Activated naive CD4-positive, alpha-beta T cell treated with anti-CD3 and anti-CD28 coated beads, Interleukin-2, amount 10 ng/mL, durations not matched to agents 7 days and 5 days (primary cell): ENCODE data around the gene STK4.
A peak's percentile ranks its signal among the peaks of the same experiment; 100 is the strongest.

Source experiments
- CTCF ChIA-PET: fragments of 350-600 bp; sonication (Branson Sonifier 250); formaldehyde crosslinking; loops from one replicate; lab custom pipeline; 2021; ENCODE audit warnings: antibody characterized with exemption; lab: Charles Lee
- DNase-seq: peaks from one replicate; pipeline ENCODE4 v3.0.0-alpha.2; 2020
- H3K27ac Mint-ChIP-seq: one replicate; pipeline ENCODE4 v1.8.0; 2021; ENCODE audit warnings: mild to moderate bottlenecking, moderate library complexity, mixed read lengths
- H3K27me3 Mint-ChIP-seq: one replicate; pipeline ENCODE4 v1.8.0; 2021; ENCODE audit warnings: mild to moderate bottlenecking, mixed read lengths
- H3K36me3 Mint-ChIP-seq: one replicate; pipeline ENCODE4 v1.8.0; 2021; ENCODE audit warnings: mixed read lengths
- H3K4me1 Mint-ChIP-seq: one replicate; pipeline ENCODE4 v1.8.0; 2021; ENCODE audit warnings: mixed read lengths
- H3K4me3 Mint-ChIP-seq: one replicate; pipeline ENCODE4 v1.8.0; 2021; ENCODE audit warnings: mild to moderate bottlenecking, moderate library complexity, mixed read lengths
- H3K9me3 Mint-ChIP-seq: one replicate; pipeline ENCODE4 v1.8.0; 2021; ENCODE audit warnings: mixed read lengths

Gene STK4

DNA sequence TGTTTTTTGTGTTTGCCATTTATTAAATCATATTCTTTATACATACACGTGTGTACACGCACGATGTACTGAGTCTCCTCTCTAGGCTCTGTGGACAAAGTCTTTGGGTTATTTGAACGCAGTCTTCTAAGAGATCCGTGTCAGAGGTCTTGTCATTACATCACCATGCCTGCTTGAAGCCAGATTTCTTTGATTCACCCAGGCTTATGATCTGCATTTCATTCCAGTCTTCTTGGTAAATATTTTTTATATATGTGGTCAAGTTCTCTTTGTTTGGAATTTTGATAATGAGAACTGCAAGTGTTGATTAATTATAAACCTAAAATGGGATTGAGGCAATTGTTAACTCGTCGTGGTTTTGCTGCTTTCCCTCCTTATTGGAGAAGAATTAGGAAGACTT, 100.1 kb downstream of the STK4 start:
- Mint-ChIP-seq H3K27ac (no peak overlapping the region), H3K4me1 (peaks cover 18% of the 10 kb centered on the region), H3K9me3 (no peaks in the 10 kb centered on the region), H3K27me3 (no peaks in the 10 kb centered on the region), H3K4me3 (no peak overlapping the region), H3K36me3 (peaks cover 47% of the 10 kb centered on the region)
- no peak for DNase-seq
- CTCF ChIA-PET: interaction anchor here (1.0 to 1.8 kb wide), 2 partner anchors 22 to 59 kb away, joined by 3 to 6 read pairs; no protein-coding TSS in a partner anchor

GRCh38 chr20:45067087-45067486, 100.8 kb downstream of the STK4 start:
- CTCF ChIA-PET: interaction anchor here (1.5 to 1.8 kb wide), 2 partner anchors 23 to 28 kb away, joined by 5 to 6 read pairs; no protein-coding TSS in a partner anchor
- Mint-ChIP-seq H3K27ac (no peak overlapping the region), H3K36me3 (peaks cover 46% of the 10 kb centered on the region), H3K9me3 (no peaks in the 10 kb centered on the region), H3K27me3 (no peaks in the 10 kb centered on the region), H3K4me3 (no peak overlapping the region), H3K4me1 (peaks cover 18% of the 10 kb centered on the region)
- DNase-seq: no peak

- no peak overlapping the region for H3K4me3 Mint-ChIP-seq
- no peaks in the 10 kb centered on the region for H3K9me3 Mint-ChIP-seq
- CTCF ChIA-PET: interaction anchor here (1.5 to 1.8 kb wide), 2 partner anchors 23 to 28 kb away, joined by 5 to 6 read pairs; no protein-coding TSS in a partner anchor
- H3K36me3 Mint-ChIP-seq: peaks cover 43% of the 10 kb centered on the region
- H3K4me1 Mint-ChIP-seq: peaks cover 15% of the 10 kb centered on the region
- DNase-seq: no peak
- no peaks in the 10 kb centered on the region for H3K27me3 Mint-ChIP-seq
- H3K27ac Mint-ChIP-seq: no peak overlapping the region
Measured at GRCh38 chr20:45067558-45067957, 101.2 kb downstream of the STK4 start.

- no peak overlapping the region for H3K4me3 Mint-ChIP-seq
- H3K4me1 Mint-ChIP-seq: peaks cover 12% of the 10 kb centered on the region
Measured at GRCh38 chr20:45069261-45069660, 102.9 kb downstream of the STK4 start.

DNA sequence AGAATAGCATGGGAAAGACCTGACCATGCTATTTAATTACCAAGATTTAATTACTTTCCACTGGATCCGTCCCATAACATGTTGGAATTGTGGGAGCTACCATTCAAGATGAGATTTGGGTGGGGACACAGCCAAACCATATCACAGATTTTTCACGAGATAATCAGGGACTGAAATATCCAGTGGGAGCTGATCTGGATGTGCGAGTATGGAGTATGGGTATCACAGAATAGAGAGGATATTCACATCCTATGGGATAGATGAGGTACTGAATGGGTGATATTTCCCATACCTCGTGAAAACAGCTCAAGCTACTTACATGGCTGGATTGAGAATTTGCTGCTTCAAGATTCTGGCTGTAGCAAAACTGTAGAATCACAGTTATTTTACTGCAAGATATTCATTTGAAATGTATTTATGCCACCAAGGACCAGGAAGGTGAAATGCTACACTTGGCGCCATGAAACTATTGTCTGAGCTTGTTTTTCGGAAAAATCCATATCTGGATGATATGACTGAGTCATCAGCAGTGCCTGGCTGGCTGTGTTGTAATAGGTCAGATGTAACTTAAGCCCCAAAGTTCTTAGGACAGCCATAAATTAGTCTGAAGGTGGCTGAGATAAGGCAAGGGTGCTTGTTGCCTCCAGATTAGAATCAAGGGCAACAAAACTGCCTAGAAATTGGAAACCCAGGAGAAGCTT, 104.8 kb downstream of the STK4 start:
- no peak for DNase-seq
- H3K36me3 Mint-ChIP-seq: peaks cover 40% of the 10 kb centered on the region
- H3K4me1 Mint-ChIP-seq: no peaks in the 10 kb centered on the region
- no peak overlapping the region for H3K4me3 Mint-ChIP-seq
- CTCF ChIA-PET: interaction anchor here (1.2 to 2.5 kb wide), 2 partner anchors 20 to 24 kb away, joined by 3 to 16 read pairs; no protein-coding TSS in a partner anchor
- no peak overlapping the region for H3K27ac Mint-ChIP-seq
- no peaks in the 10 kb centered on the region for H3K9me3 Mint-ChIP-seq
- H3K27me3 Mint-ChIP-seq: no peaks in the 10 kb centered on the region

More at GRCh38 chr20:45069261-45069660, 102.9 kb downstream of the STK4 start:
- CTCF ChIA-PET: no interaction called here
- H3K27ac Mint-ChIP-seq: no peak overlapping the region
- peaks cover 38% of the 10 kb centered on the region for H3K36me3 Mint-ChIP-seq
- no peaks in the 10 kb centered on the region for H3K27me3 Mint-ChIP-seq
- no peaks in the 10 kb centered on the region for H3K9me3 Mint-ChIP-seq
- no peak for DNase-seq

DNA sequence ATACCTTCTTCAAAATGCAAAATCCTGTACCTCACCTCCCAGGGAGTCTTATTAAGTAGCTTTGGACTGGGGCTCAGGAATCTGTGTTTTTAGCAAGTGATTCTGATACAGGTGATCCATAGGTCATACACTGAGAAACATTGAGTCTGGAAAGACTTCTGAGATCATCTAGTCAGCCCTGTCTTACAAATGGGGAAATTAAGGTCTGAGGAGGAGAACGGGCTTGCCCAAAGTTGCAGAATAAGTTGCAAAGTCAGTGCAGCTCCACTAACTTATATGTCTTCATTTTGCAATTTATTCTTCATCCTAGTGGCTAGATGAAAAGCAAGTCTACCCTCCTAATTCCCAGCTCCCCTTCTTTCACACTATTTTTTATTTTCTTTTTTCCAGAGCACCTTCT, 105.8 kb downstream of the STK4 start:
- no peak overlapping the region for H3K4me3 Mint-ChIP-seq
- DNase-seq: no peak
- H3K27ac Mint-ChIP-seq: no peak overlapping the region
- CTCF ChIA-PET: interaction anchor here (2.5 kb wide), 1 partner anchor 23 kb away, joined by 16 read pairs; no protein-coding TSS in a partner anchor
- H3K4me1 Mint-ChIP-seq: no peaks in the 10 kb centered on the region
- no peaks in the 10 kb centered on the region for H3K9me3 Mint-ChIP-seq
- no peaks in the 10 kb centered on the region for H3K27me3 Mint-ChIP-seq
- H3K36me3 Mint-ChIP-seq: peaks cover 41% of the 10 kb centered on the region

GRCh38 chr20:45073221-45073620, 106.9 kb downstream of the STK4 start:
- Mint-ChIP-seq H3K9me3 (no peaks in the 10 kb centered on the region), H3K4me3 (no peak overlapping the region), H3K4me1 (no peaks in the 10 kb centered on the region), H3K27ac (peak overlapping the region; percentile 55), H3K36me3 (peaks cover 44% of the 10 kb centered on the region), H3K27me3 (no peaks in the 10 kb centered on the region)
- CTCF ChIA-PET: no interaction called here
- DNase-seq: no peak

DNA sequence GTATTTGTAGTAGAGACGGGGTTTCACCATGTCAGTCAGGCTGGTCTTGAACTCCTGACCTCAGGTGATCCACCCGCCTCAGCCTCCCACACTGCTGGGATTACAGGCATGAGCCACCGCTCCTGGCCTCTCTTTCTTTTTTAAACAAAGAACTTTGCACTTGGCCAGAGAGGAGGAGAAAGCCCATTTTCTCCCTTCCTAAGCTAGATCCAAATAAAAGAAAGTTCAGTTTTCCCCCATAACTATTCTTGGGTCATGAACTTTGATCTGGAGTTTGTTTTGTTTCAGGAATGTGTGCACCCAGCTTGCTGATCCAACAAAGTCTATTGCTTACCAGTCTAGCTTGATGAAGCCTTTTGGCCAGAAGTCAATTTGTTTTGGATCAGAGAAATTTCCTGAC, 111.2 kb downstream of the STK4 start:
- Mint-ChIP-seq H3K4me3 (no peak overlapping the region), H3K27ac (no peak overlapping the region), H3K4me1 (no peaks in the 10 kb centered on the region), H3K36me3 (peaks cover 64% of the 10 kb centered on the region), H3K9me3 (peaks cover 7% of the 10 kb centered on the region), H3K27me3 (no peaks in the 10 kb centered on the region)
- CTCF ChIA-PET: interaction anchor here (1.4 kb wide), 1 partner anchor 16 kb away, joined by 6 read pairs; no protein-coding TSS in a partner anchor
- no peak for DNase-seq

DNA sequence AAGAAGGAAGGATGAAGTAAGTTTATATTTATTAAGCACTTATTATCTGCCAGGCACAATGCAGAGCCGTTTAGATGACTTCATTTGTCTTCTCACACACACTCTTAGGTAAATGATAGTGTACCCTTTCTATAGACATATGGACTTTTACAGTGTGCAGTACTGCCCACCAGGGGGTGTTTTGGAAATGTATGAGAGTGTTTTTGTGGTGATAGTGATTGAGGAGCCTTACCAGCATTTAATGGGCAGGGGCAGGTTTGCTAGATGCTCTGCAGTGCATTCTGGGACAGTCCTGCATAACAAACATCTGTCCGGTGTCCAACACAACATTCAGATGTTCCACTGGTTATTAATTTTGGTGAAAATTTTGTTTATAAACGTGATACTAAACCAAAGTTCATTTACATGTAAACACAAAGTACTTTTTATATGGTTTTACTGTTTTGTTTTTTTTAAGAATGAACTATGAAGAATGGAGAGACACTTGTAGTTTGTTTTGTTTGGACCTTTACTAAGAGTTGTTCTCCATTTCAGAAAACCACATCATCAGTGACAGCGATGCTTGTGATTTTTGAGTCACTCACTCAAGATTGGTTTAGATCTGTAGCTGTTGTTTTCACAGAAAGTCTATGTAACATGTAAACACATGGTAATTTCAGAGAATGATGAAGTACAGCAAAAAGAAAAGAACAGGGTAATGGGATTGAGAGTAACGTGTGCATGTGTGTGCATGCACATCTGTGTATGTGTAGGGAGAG, 114.7 kb downstream of the STK4 start:
- no peak overlapping the region for H3K4me3 Mint-ChIP-seq
- no peaks in the 10 kb centered on the region for H3K4me1 Mint-ChIP-seq
- peak; percentile 30 for DNase-seq
- H3K9me3 Mint-ChIP-seq: peaks cover 11% of the 10 kb centered on the region
- no peak overlapping the region for H3K27ac Mint-ChIP-seq
- H3K36me3 Mint-ChIP-seq: peaks cover 85% of the 10 kb centered on the region
- H3K27me3 Mint-ChIP-seq: no peaks in the 10 kb centered on the region
- CTCF ChIA-PET: no interaction called here

- Mint-ChIP-seq H3K36me3 (peaks cover 80% of the 10 kb centered on the region), H3K4me1 (no peaks in the 10 kb centered on the region), H3K4me3 (no peak overlapping the region), H3K27me3 (no peaks in the 10 kb centered on the region), H3K9me3 (peaks cover 11% of the 10 kb centered on the region), H3K27ac (no peak overlapping the region)
- CTCF ChIA-PET: interaction anchor here (0.6 to 2.0 kb wide), 3 partner anchors 13 to 135 kb away, joined by 4 to 12 read pairs (median 9); no protein-coding TSS in a partner anchor
- DNase-seq: no peak
Measured at GRCh38 chr20:45082468-45082867, 116.2 kb downstream of the STK4 start.

GRCh38 chr20:45083127-45083526, 116.8 kb downstream of the STK4 start:
- DNase-seq: no peak
- no peaks in the 10 kb centered on the region for H3K4me1 Mint-ChIP-seq
- H3K27ac Mint-ChIP-seq: peak overlapping the region; percentile 5
- H3K36me3 Mint-ChIP-seq: peaks cover 82% of the 10 kb centered on the region
- H3K4me3 Mint-ChIP-seq: no peak overlapping the region
- H3K27me3 Mint-ChIP-seq: no peaks in the 10 kb centered on the region
- H3K9me3 Mint-ChIP-seq: peaks cover 11% of the 10 kb centered on the region
- CTCF ChIA-PET: interaction anchor here (0.9 to 2.0 kb wide), 3 partner anchors 13 to 39 kb away, joined by 3 to 12 read pairs (median 9); no protein-coding TSS in a partner anchor

- Mint-ChIP-seq H3K9me3 (peaks cover 11% of the 10 kb centered on the region), H3K27ac (no peak overlapping the region), H3K4me3 (no peak overlapping the region), H3K4me1 (no peaks in the 10 kb centered on the region), H3K27me3 (no peaks in the 10 kb centered on the region), H3K36me3 (peaks cover 74% of the 10 kb centered on the region)
- no peak for DNase-seq
- CTCF ChIA-PET: interaction anchor here (1.8 kb wide), 1 partner anchor 10 kb away, joined by 9 read pairs; no protein-coding TSS in a partner anchor
Measured at GRCh38 chr20:45085289-45085688, 119.0 kb downstream of the STK4 start.

- DNase-seq: no peak
- peaks cover 68% of the 10 kb centered on the region for H3K36me3 Mint-ChIP-seq
- no peaks in the 10 kb centered on the region for H3K27me3 Mint-ChIP-seq
- H3K27ac Mint-ChIP-seq: no peak overlapping the region
- peaks cover 11% of the 10 kb centered on the region for H3K9me3 Mint-ChIP-seq
- H3K4me1 Mint-ChIP-seq: no peaks in the 10 kb centered on the region
- H3K4me3 Mint-ChIP-seq: no peak overlapping the region
- CTCF ChIA-PET: interaction anchor here (1.1 to 1.8 kb wide), 2 partner anchors 10 to 12 kb away, joined by 4 to 9 read pairs; no protein-coding TSS in a partner anchor
Measured at GRCh38 chr20:45085867-45086266, 119.6 kb downstream of the STK4 start.
